Activated naive CD8-positive, alpha-beta T cell treated with anti-CD3 and anti-CD28 coated beads, Interleukin-2, amount 50 U/mL, for 24 hours (primary cell): Measurements from ENCODE around the gene CCDC154.

Source experiments
- ATAC-seq: fragments of 150-1000 bp; cut with Tn5 transposase; one replicate; pipeline ENCODE4 v1.10.0; 2021
- DNase-seq: peaks from one replicate; pipeline ENCODE4 v3.0.0; 2021
- H3K27ac Mint-ChIP-seq: one replicate; pipeline ENCODE4 v1.8.0; 2021; ENCODE audit warnings: mild to moderate bottlenecking, mixed read lengths
- H3K27me3 Mint-ChIP-seq: one replicate; pipeline ENCODE4 v1.8.0; 2021; ENCODE audit warnings: mixed read lengths
- H3K36me3 Mint-ChIP-seq: one replicate; pipeline ENCODE4 v1.8.0; 2021; ENCODE audit warnings: low read depth, mixed read lengths
- H3K4me1 Mint-ChIP-seq: one replicate; pipeline ENCODE4 v1.8.0; 2021; ENCODE audit warnings: mixed read lengths
- H3K4me3 Mint-ChIP-seq: one replicate; pipeline ENCODE4 v1.8.0; 2021; ENCODE audit warnings: mild to moderate bottlenecking, moderate library complexity, mixed read lengths
- H3K9me3 Mint-ChIP-seq: one replicate; pipeline ENCODE4 v1.8.0; 2021; ENCODE audit warnings: mixed read lengths

CCDC154 gene

GRCh38 chr16:1412847-1413246 is 31.5 kb downstream of the CCDC154 start:
- ATAC-seq (no peak), DNase-seq (no peak)
- Mint-ChIP-seq H3K36me3 (no peaks in the 10 kb centered on the region), H3K27me3 (no peaks in the 10 kb centered on the region), H3K27ac (no peak overlapping the region), H3K9me3 (no peaks in the 10 kb centered on the region), H3K4me1 (peaks cover 18% of the 10 kb centered on the region), H3K4me3 (peak overlapping the region; percentile 17)

DNA sequence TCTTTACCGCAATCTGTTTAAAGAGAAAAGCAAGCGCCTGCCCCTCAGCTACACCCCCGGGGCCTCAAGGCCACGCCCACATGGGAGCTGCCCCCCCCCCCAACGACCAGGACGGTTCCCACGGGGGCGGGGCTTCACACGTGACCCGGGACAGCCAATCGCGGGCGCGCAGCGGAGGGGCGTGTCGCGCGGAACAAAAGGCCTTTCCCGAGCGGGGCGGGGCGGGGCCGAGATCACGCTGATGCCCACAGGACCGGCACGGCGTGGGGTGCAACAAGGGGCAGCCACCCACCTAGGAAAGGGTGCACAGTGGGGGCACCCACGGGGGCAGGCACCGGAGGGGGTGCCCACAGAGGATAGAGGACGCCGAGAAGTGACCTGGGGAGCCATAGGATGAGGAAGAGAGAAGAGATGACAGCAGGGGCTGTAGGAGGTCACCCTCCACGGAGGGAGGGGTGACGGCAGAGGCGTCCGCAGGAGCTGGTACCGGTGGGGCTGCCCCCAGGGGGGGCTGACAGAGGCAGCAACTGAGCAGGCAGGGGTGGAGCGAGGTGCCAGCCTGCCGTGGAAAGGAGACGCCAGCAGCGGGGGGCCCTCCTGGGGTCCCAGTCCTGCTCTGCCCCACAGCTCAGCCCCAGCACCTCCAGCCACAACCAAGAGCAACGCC is 36.1 kb downstream of the CCDC154 start:
- H3K27me3 Mint-ChIP-seq: no peaks in the 10 kb centered on the region
- peak; percentile 98 for DNase-seq
- H3K9me3 Mint-ChIP-seq: no peaks in the 10 kb centered on the region
- H3K4me3 Mint-ChIP-seq: peak overlapping the region; percentile 77
- no peaks in the 10 kb centered on the region for H3K36me3 Mint-ChIP-seq
- H3K27ac Mint-ChIP-seq: peak overlapping the region; percentile 46
- ATAC-seq: peak; percentile 87
- peaks cover 15% of the 10 kb centered on the region for H3K4me1 Mint-ChIP-seq

GRCh38 chr16:1407753-1408152 is 36.6 kb downstream of the CCDC154 start:
- DNase-seq (no peak), ATAC-seq (peak; percentile 7)
- no peaks in the 10 kb centered on the region for H3K9me3 Mint-ChIP-seq
- no peaks in the 10 kb centered on the region for H3K36me3 Mint-ChIP-seq
- H3K4me1 Mint-ChIP-seq: peaks cover 15% of the 10 kb centered on the region
- H3K27me3 Mint-ChIP-seq: no peaks in the 10 kb centered on the region
- peak overlapping the region; percentile 77 for H3K4me3 Mint-ChIP-seq
- H3K27ac Mint-ChIP-seq: peak overlapping the region; percentile 46

GRCh38 chr16:1403733-1404132 is 40.6 kb downstream of the CCDC154 start:
- Mint-ChIP-seq H3K36me3 (no peaks in the 10 kb centered on the region), H3K9me3 (no peaks in the 10 kb centered on the region), H3K27me3 (no peaks in the 10 kb centered on the region), H3K4me1 (peaks cover 8% of the 10 kb centered on the region), H3K4me3 (no peak overlapping the region), H3K27ac (no peak overlapping the region)
- no peak for ATAC-seq
- no peak for DNase-seq

DNA sequence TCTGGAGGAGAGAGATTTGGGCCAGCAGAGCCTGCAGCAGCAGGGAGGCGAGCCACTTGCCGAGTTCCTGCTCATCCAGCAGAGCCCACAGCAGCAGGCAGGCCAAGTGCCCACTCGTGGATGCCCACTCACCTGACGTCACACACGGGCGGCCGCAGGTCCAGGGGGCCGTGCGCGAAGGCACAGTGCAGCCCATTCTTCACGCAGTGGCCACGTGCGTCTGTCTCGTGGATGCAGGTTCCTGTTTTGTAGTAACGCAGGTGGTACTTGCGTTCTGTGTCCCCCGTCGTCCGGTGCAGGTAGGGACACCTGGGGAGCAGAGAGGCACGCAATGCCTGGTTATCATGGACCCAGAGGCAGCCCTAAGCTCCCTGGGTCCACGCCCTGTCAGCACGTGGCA is 41.3 kb downstream of the CCDC154 start:
- H3K9me3 Mint-ChIP-seq: no peaks in the 10 kb centered on the region
- H3K4me3 Mint-ChIP-seq: no peak overlapping the region
- no peaks in the 10 kb centered on the region for H3K27me3 Mint-ChIP-seq
- peaks cover 6% of the 10 kb centered on the region for H3K4me1 Mint-ChIP-seq
- no peak overlapping the region for H3K27ac Mint-ChIP-seq
- DNase-seq (no peak), ATAC-seq (no peak)
- no peaks in the 10 kb centered on the region for H3K36me3 Mint-ChIP-seq

GRCh38 chr16:1401758-1402154 is 42.6 kb downstream of the CCDC154 start:
- ATAC-seq (no peak), DNase-seq (no peak)
- Mint-ChIP-seq H3K27me3 (no peaks in the 10 kb centered on the region), H3K36me3 (no peaks in the 10 kb centered on the region), H3K27ac (no peak overlapping the region), H3K4me3 (no peak overlapping the region), H3K9me3 (no peaks in the 10 kb centered on the region), H3K4me1 (no peaks in the 10 kb centered on the region)

- Mint-ChIP-seq H3K9me3 (no peaks in the 10 kb centered on the region), H3K27ac (no peak overlapping the region), H3K27me3 (no peaks in the 10 kb centered on the region), H3K36me3 (no peaks in the 10 kb centered on the region), H3K4me1 (no peaks in the 10 kb centered on the region), H3K4me3 (no peak overlapping the region)
- ATAC-seq (no peak), DNase-seq (no peak)
Measured at GRCh38 chr16:1401061-1401757, 43.1 kb downstream of the CCDC154 start.

- no peak overlapping the region for H3K4me3 Mint-ChIP-seq
- no peak overlapping the region for H3K27ac Mint-ChIP-seq
- no peak for ATAC-seq
- H3K27me3 Mint-ChIP-seq: no peaks in the 10 kb centered on the region
- no peaks in the 10 kb centered on the region for H3K4me1 Mint-ChIP-seq
- no peaks in the 10 kb centered on the region for H3K9me3 Mint-ChIP-seq
- no peak for DNase-seq
- H3K36me3 Mint-ChIP-seq: no peaks in the 10 kb centered on the region
Measured at GRCh38 chr16:1398826-1399581, 45.4 kb downstream of the CCDC154 start.

GRCh38 chr16:1398351-1398750 is 46.0 kb downstream of the CCDC154 start:
- Mint-ChIP-seq H3K27me3 (no peaks in the 10 kb centered on the region), H3K9me3 (no peaks in the 10 kb centered on the region), H3K36me3 (no peaks in the 10 kb centered on the region), H3K4me1 (no peaks in the 10 kb centered on the region), H3K27ac (no peak overlapping the region), H3K4me3 (no peak overlapping the region)
- DNase-seq: no peak
- no peak for ATAC-seq

DNA sequence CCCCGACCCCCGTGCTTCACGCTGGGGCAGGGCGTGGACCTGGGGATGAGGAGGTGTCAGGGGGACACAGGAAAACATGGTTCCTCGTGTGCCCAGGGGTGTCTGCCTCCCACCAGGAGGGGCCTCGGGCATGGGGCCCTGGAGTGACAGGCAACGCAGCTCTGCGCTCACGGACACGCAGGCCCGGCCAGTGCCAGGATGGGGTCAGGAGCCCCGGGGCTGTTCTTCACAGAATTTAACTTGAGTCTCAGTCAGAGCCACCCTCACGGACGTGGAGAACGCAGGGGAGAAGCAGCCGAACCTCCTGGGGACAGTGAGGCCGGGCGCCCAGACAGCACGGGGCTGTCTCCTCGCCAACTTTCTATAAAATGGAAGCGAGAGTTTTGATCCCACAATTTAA is 46.6 kb downstream of the CCDC154 start:
- H3K27me3 Mint-ChIP-seq: no peaks in the 10 kb centered on the region
- no peaks in the 10 kb centered on the region for H3K4me1 Mint-ChIP-seq
- no peaks in the 10 kb centered on the region for H3K9me3 Mint-ChIP-seq
- ATAC-seq (no peak), DNase-seq (no peak)
- H3K36me3 Mint-ChIP-seq: no peaks in the 10 kb centered on the region
- H3K27ac Mint-ChIP-seq: no peak overlapping the region
- no peak overlapping the region for H3K4me3 Mint-ChIP-seq

DNA sequence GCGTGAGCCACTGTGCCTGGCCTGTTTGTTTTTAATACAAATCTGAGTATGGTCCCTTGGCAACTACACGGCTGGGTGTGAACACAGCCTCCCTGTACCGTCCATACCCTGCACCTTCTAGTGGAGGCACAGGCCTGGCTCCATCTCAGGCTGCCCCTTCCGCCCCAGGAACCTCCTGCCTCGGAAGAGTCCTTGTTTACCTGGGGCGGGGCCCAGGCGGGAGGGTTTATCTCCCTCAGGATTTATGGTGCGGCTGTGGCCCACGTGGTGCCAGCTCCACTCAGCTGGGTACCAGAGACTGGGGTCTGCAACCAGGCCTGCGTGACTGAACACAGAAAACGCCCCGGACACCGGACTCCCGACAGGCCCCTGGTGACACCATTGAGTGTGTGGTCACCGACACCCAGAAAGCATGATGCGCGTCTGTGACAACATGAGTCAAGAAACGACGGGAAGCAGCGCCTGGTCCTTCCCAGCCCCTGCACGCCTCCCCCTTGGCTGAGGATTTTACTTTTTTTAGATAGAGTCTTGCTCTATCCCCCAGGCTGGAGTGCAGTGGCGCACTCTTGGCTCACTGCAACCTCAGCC is 48.8 kb downstream of the CCDC154 start:
- H3K27ac Mint-ChIP-seq: no peak overlapping the region
- peaks cover 2% of the 10 kb centered on the region for H3K36me3 Mint-ChIP-seq

GRCh38 chr16:1394367-1394951 is 49.9 kb downstream of the CCDC154 start:
- H3K4me1 Mint-ChIP-seq: no peaks in the 10 kb centered on the region
- no peak for ATAC-seq
- no peak overlapping the region for H3K4me3 Mint-ChIP-seq
- DNase-seq: no peak
- H3K27me3 Mint-ChIP-seq: no peaks in the 10 kb centered on the region
- H3K9me3 Mint-ChIP-seq: no peaks in the 10 kb centered on the region
- H3K27ac Mint-ChIP-seq: no peak overlapping the region
- peaks cover 2% of the 10 kb centered on the region for H3K36me3 Mint-ChIP-seq

More for the DNA sequence above, 48.8 kb downstream of the CCDC154 start:
- no peaks in the 10 kb centered on the region for H3K27me3 Mint-ChIP-seq
- ATAC-seq (no peak), DNase-seq (no peak)
- H3K4me3 Mint-ChIP-seq: no peak overlapping the region
- H3K9me3 Mint-ChIP-seq: no peaks in the 10 kb centered on the region
- H3K4me1 Mint-ChIP-seq: no peaks in the 10 kb centered on the region

GRCh38 chr16:1393613-1394176 is 50.7 kb downstream of the CCDC154 start:
- no peak for ATAC-seq
- Mint-ChIP-seq H3K4me3 (no peak overlapping the region), H3K4me1 (no peaks in the 10 kb centered on the region), H3K27ac (no peak overlapping the region), H3K9me3 (no peaks in the 10 kb centered on the region), H3K27me3 (no peaks in the 10 kb centered on the region), H3K36me3 (peaks cover 2% of the 10 kb centered on the region)
- DNase-seq: no peak

GRCh38 chr16:1392826-1393225 is 51.5 kb downstream of the CCDC154 start:
- Mint-ChIP-seq H3K27me3 (no peaks in the 10 kb centered on the region), H3K36me3 (peaks cover 2% of the 10 kb centered on the region), H3K4me3 (no peak overlapping the region), H3K27ac (no peak overlapping the region), H3K9me3 (no peaks in the 10 kb centered on the region), H3K4me1 (no peaks in the 10 kb centered on the region)
- ATAC-seq (no peak), DNase-seq (no peak)
